ENCODE data around the gene SEPTIN2.
A peak's percentile ranks its signal among the peaks of the same experiment; 100 is the strongest.

The SEPTIN2 gene

DNA sequence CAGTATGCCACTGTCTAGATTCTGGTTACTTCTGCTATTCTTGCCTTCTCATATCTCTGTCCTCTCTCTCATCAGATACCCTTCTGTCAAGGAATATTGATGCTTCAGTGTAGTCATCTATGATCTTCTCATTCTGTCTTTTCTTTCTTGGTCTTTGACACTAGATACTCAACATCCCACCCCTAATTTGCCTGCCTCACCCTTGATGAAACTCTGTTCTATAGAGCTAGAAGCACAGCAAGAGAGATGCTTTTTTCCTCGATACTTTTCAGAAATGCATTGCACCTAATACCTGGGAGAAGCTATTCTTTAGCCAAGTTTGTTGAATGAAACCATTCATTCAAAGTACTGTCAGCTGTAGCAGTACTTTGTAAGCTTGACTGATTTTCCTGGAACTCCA, 9.5 kb downstream of the SEPTIN2 start:
- no peak overlapping the region for H3K27ac ChIP-seq (ENCODE audit: low read depth, low read length)
- no CpG with 5 or more reads among the region's 1 CpG for WGBS (ENCODE audit: extremely low coverage, insufficient coverage, low lambda C conversion rate)

DNA sequence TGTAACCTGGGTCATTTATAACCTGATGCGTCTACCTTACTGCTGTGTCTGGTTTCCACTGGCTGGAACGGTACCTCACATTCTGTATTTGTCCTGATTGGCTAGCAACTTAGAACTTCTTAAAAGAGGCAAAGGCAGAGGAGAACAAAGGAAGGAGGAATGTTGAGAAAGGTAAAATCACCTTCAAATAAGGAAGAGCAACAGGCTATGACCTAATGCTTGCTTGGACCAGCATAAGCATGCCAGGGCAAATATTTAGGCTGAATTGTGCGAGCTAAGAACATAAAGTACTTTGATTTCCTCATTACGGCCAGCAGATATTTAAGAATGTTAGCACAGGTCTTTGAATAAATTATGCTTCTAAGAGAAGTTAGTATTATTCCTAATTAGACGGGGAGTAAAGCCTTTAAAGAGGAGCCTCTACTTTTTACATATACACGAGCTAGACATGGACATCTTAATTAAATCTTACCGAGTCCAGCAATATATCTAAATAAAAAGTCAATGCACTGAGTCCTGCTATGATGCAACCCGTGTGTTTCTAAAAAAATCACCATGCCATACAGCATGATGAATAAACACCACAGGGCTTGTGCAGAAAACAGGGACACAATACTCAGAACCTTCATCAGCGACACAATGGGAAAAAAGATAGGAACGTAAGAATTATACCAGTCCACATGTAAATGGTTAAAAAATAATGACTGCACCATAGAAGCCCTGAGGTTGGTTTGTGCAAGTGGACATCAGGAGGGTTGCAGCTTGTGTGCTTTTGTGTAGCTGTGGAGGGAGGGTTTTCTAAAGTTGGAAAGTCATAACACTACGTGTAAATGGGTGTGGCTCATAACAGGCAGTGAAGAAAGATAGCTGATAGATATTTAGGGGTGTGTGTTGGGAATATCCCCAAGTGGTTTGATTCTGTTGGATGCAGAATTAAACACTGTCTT, 14.2 kb downstream of the SEPTIN2 start:
- H2BK5ac ChIP-seq (ENCODE audit: low read length), result no peak overlapping the region
- no peak overlapping the region for H3K4me2 ChIP-seq (ENCODE audit: low read length)
- no peak overlapping the region for H3K56ac ChIP-seq (ENCODE audit: low read length)
- H3K18ac ChIP-seq (ENCODE audit: low read length), result no peak overlapping the region
- H2BK120ac ChIP-seq (ENCODE audit: low read depth, low read length), result no peak overlapping the region
- peak overlapping the region; percentile 36 for H3K4ac ChIP-seq (ENCODE audit: low read depth, low read length)
- peaks cover 14% of the 10 kb centered on the region for H3K79me1 ChIP-seq (ENCODE audit: low read length)
- H3K27me3 ChIP-seq (ENCODE audit: insufficient read depth, low read length, poor library complexity), result no peaks in the 10 kb centered on the region
- DNase-seq, result no peak
- no peak overlapping the region for H2BK15ac ChIP-seq (replicated peaks; ENCODE audit: low read depth)
- no peak overlapping the region for H4K8ac ChIP-seq (ENCODE audit: low read depth, low read length)
- no peak overlapping the region for H3K4me3 ChIP-seq (ENCODE audit: low read length)
- H3K79me2 ChIP-seq (ENCODE audit: control insufficient read depth, insufficient read depth, low read length), result peaks cover 22% of the 10 kb centered on the region
- H3K9ac ChIP-seq (ENCODE audit: low read length), result no peak overlapping the region
- H4K5ac ChIP-seq (ENCODE audit: low read length), result no peak overlapping the region
- H3K4me1 ChIP-seq (ENCODE audit: control insufficient read depth, low read depth, low read length), result no peaks in the 10 kb centered on the region
- no peak overlapping the region for H2AK5ac ChIP-seq (ENCODE audit: low read length)
- no peak overlapping the region for H3K23ac ChIP-seq (ENCODE audit: low read length)
- H3K27ac ChIP-seq (ENCODE audit: low read depth, low read length), result no peak overlapping the region
- no CpG with 5 or more reads among the region's 11 CpGs for WGBS (ENCODE audit: extremely low coverage, insufficient coverage, low lambda C conversion rate)
- H3K36me3 ChIP-seq (ENCODE audit: control insufficient read depth, insufficient read depth, low read length), result peaks cover 5% of the 10 kb centered on the region

More for the DNA sequence above, 9.5 kb downstream of the SEPTIN2 start:
- Histone ChIP-seq H3K4me2 (ENCODE audit: low read length) (no peak overlapping the region), H2BK15ac (replicated peaks; ENCODE audit: low read depth) (no peak overlapping the region), H2BK5ac (ENCODE audit: low read length) (no peak overlapping the region), H3K27me3 (ENCODE audit: insufficient read depth, low read length, poor library complexity) (no peaks in the 10 kb centered on the region), H3K23ac (ENCODE audit: low read length) (no peak overlapping the region), H3K79me2 (ENCODE audit: control insufficient read depth, insufficient read depth, low read length) (peaks cover 49% of the 10 kb centered on the region), H4K5ac (ENCODE audit: low read length) (no peak overlapping the region), H2BK120ac (ENCODE audit: low read depth, low read length) (no peak overlapping the region), H3K4me1 (ENCODE audit: control insufficient read depth, low read depth, low read length) (no peaks in the 10 kb centered on the region), H3K4ac (ENCODE audit: low read depth, low read length) (no peak overlapping the region), H3K18ac (ENCODE audit: low read length) (no peak overlapping the region), H3K56ac (ENCODE audit: low read length) (no peak overlapping the region), H3K4me3 (ENCODE audit: low read length) (no peak overlapping the region), H2AK5ac (ENCODE audit: low read length) (no peak overlapping the region), H3K9ac (ENCODE audit: low read length) (no peak overlapping the region), H4K8ac (ENCODE audit: low read depth, low read length) (no peak overlapping the region), H3K36me3 (ENCODE audit: control insufficient read depth, insufficient read depth, low read length) (peaks cover 4% of the 10 kb centered on the region), H3K79me1 (ENCODE audit: low read length) (peaks cover 6% of the 10 kb centered on the region)
- DNase-seq, result no peak

DNA sequence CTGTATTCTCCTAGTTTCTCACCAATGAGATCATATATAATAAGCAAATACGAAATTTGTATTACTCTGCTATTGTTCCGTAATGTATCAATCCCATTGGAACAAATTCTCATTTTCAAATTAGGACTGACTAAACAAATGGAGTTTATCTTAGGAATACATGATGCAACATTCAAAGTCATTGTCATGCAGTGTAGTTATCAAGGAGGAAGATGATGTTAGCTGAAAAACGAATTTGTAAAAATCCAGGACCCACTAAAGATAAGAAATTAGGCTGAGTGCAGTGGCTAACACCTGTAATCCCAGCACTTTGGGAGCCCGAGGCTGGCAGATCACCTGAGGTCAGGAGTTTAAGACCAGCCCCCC, 14.9 kb downstream of the SEPTIN2 start:
- Histone ChIP-seq H3K27me3 (ENCODE audit: insufficient read depth, low read length, poor library complexity) (no peaks in the 10 kb centered on the region), H3K79me2 (ENCODE audit: control insufficient read depth, insufficient read depth, low read length) (peaks cover 18% of the 10 kb centered on the region), H2BK120ac (ENCODE audit: low read depth, low read length) (no peak overlapping the region), H3K36me3 (ENCODE audit: control insufficient read depth, insufficient read depth, low read length) (peaks cover 3% of the 10 kb centered on the region), H2AK5ac (ENCODE audit: low read length) (no peak overlapping the region), H4K8ac (ENCODE audit: low read depth, low read length) (no peak overlapping the region), H3K4me2 (ENCODE audit: low read length) (no peak overlapping the region), H3K23ac (ENCODE audit: low read length) (no peak overlapping the region), H3K4me1 (ENCODE audit: control insufficient read depth, low read depth, low read length) (no peaks in the 10 kb centered on the region), H3K27ac (ENCODE audit: low read depth, low read length) (no peak overlapping the region), H3K56ac (ENCODE audit: low read length) (no peak overlapping the region), H2BK15ac (replicated peaks; ENCODE audit: low read depth) (no peak overlapping the region), H3K4me3 (ENCODE audit: low read length) (no peak overlapping the region), H3K4ac (ENCODE audit: low read depth, low read length) (no peak overlapping the region), H4K5ac (ENCODE audit: low read length) (no peak overlapping the region), H2BK5ac (ENCODE audit: low read length) (no peak overlapping the region), H3K79me1 (ENCODE audit: low read length) (peaks cover 12% of the 10 kb centered on the region), H3K18ac (ENCODE audit: low read length) (no peak overlapping the region), H3K9ac (ENCODE audit: low read length) (no peak overlapping the region)
- WGBS (ENCODE audit: extremely low coverage, insufficient coverage, low lambda C conversion rate), result no CpG with 5 or more reads among the region's 4 CpGs
- no peak for DNase-seq

DNA sequence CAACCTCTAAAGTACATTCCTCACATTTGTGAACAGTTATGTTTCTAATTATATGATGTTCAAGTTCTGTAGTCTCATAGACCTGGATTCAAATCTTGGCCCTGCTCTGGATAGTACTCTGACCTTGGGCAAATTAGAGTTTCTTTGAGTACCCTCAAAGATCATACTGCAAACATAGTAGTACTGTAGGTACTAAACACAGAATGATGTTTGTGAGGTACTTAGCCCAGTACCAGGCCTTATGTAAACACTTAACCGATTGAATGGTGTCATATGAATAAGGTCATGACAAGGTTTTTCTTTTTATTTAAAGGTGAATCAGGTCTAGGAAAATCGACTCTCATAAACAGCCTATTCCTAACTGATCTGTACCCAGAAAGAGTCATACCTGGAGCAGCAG, 19.1 kb downstream of the SEPTIN2 start:
- Histone ChIP-seq H3K36me3 (ENCODE audit: control insufficient read depth, insufficient read depth, low read length) (peaks cover 9% of the 10 kb centered on the region), H2BK5ac (ENCODE audit: low read length) (no peak overlapping the region), H3K27me3 (ENCODE audit: insufficient read depth, low read length, poor library complexity) (no peaks in the 10 kb centered on the region), H3K4me2 (ENCODE audit: low read length) (no peak overlapping the region), H3K79me1 (ENCODE audit: low read length) (peaks cover 13% of the 10 kb centered on the region), H2AK5ac (ENCODE audit: low read length) (no peak overlapping the region), H3K56ac (ENCODE audit: low read length) (no peak overlapping the region), H3K9ac (ENCODE audit: low read length) (no peak overlapping the region), H3K4me3 (ENCODE audit: low read length) (no peak overlapping the region), H4K5ac (ENCODE audit: low read length) (no peak overlapping the region), H3K27ac (ENCODE audit: low read depth, low read length) (no peak overlapping the region), H2BK15ac (replicated peaks; ENCODE audit: low read depth) (no peak overlapping the region), H4K8ac (ENCODE audit: low read depth, low read length) (no peak overlapping the region), H3K79me2 (ENCODE audit: control insufficient read depth, insufficient read depth, low read length) (peaks cover 12% of the 10 kb centered on the region), H3K18ac (ENCODE audit: low read length) (no peak overlapping the region), H3K4ac (ENCODE audit: low read depth, low read length) (no peak overlapping the region), H2BK120ac (ENCODE audit: low read depth, low read length) (no peak overlapping the region), H3K23ac (ENCODE audit: low read length) (no peak overlapping the region), H3K4me1 (ENCODE audit: control insufficient read depth, low read depth, low read length) (no peaks in the 10 kb centered on the region)
- no peak for DNase-seq
- WGBS (ENCODE audit: extremely low coverage, insufficient coverage, low lambda C conversion rate), result no CpG with 5 or more reads among the region's 2 CpGs

DNA sequence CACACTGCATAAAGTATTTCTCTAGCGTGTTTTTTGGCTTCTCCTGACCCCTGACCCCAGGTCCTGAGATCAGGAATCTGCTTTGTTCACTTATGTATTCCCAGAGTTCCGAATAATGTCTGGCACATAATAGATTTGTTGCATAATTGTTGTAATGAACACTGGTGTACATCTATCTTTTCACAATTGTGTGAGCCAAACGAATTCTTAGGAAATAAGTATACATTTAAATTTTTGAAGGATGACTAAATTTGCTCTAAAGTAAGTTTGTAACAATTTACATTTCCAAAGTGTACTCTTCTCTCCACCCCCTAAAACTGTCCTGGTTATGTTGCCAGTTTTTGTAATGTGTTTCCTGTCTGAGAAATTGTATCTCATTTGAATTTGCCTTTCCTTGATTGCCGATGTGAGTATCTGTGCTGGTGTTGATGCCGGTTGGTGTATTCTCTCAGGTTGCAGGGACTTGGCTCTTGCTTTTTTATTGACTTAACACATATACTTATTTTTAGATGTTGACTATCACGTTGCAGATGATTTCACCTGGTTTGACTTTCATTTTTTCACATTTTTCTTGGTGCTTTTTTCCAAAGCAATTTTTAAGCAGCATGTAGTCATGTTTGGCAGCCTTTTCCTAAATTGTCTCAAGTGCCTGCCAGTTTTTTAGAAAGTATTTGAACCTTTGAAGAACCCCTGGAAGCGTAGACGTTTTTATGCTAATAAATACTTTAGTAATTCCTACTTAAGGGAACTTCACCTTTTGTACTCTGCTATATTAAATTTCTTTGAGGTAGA, 24.3 kb downstream of the SEPTIN2 start:
- no peak overlapping the region for H3K4ac ChIP-seq (ENCODE audit: low read depth, low read length)
- H4K5ac ChIP-seq (ENCODE audit: low read length), result no peak overlapping the region
- H2AK5ac ChIP-seq (ENCODE audit: low read length), result no peak overlapping the region
- no peak overlapping the region for H3K4me2 ChIP-seq (ENCODE audit: low read length)
- no peak overlapping the region for H3K56ac ChIP-seq (ENCODE audit: low read length)
- H3K36me3 ChIP-seq (ENCODE audit: control insufficient read depth, insufficient read depth, low read length), result peaks cover 16% of the 10 kb centered on the region
- H3K9ac ChIP-seq (ENCODE audit: low read length), result no peak overlapping the region
- H3K18ac ChIP-seq (ENCODE audit: low read length), result no peak overlapping the region
- no peak overlapping the region for H2BK5ac ChIP-seq (ENCODE audit: low read length)
- H3K79me1 ChIP-seq (ENCODE audit: low read length), result peaks cover 6% of the 10 kb centered on the region
- H3K23ac ChIP-seq (ENCODE audit: low read length), result no peak overlapping the region
- H2BK120ac ChIP-seq (ENCODE audit: low read depth, low read length), result no peak overlapping the region
- DNase-seq, result no peak
- H3K4me3 ChIP-seq (ENCODE audit: low read length), result no peak overlapping the region
- peaks cover 2% of the 10 kb centered on the region for H3K79me2 ChIP-seq (ENCODE audit: control insufficient read depth, insufficient read depth, low read length)
- WGBS (ENCODE audit: extremely low coverage, insufficient coverage, low lambda C conversion rate), result no CpG with 5 or more reads among the region's 8 CpGs
- H3K27ac ChIP-seq (ENCODE audit: low read depth, low read length), result no peak overlapping the region
- H4K8ac ChIP-seq (ENCODE audit: low read depth, low read length), result no peak overlapping the region
- H2BK15ac ChIP-seq (replicated peaks; ENCODE audit: low read depth), result no peak overlapping the region
- no peaks in the 10 kb centered on the region for H3K4me1 ChIP-seq (ENCODE audit: control insufficient read depth, low read depth, low read length)
- H3K27me3 ChIP-seq (ENCODE audit: insufficient read depth, low read length, poor library complexity), result no peaks in the 10 kb centered on the region
